T-helper 22 cell (primary cell): ENCODE results near the gene TRIM5.

Experiments
- DNase-seq: peaks from one replicate; pipeline ENCODE4 v3.0.0-alpha.2; 2020; ENCODE audit warnings: low read depth

TRIM5 gene

DNA sequence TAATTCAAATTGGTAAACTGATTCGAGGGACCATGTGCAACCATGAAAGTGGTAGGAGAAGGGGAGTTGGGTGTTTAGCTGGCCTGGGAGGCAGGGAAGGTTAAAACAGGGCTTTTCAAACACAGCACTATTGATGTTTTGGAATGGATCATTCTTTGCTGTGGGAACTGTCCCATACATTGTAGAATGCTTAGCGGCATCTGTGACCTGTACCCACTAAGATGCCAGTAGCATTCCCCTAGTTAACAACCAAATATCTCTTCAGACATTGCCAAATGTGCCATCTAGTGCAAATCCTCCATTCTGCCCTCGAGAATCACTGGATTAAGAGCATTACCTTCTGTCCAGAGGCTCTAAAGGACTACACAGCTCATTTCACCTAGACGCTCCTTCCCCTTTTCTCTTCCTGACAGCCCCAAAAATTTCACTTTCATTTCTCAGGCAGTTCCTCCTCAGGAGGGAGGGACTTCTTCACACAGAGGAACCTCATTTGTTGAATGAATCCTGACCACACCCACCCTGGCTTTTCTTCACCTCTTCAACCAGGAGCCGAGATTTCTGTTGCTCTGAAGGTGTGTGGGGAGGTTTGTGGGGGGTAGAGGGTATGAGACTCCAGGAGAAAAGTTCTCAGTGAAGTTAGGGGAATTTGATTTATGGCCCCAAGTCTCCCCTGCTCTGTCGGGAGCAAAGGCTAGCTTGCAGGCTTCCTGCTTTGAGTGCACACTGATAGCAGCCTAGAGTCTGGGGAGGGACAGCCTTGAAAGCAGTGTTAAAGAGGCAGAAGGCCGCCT, 60.2 kb downstream of the TRIM5 start, which contains the start of gene TRIM34:
TSS of gene TRIM34 (plus strand) at position 513 of the 791 bp plus-strand sequence. CDS start 7,331 bp downstream, outside the sequence.
- peak; percentile 46 for DNase-seq

DNA sequence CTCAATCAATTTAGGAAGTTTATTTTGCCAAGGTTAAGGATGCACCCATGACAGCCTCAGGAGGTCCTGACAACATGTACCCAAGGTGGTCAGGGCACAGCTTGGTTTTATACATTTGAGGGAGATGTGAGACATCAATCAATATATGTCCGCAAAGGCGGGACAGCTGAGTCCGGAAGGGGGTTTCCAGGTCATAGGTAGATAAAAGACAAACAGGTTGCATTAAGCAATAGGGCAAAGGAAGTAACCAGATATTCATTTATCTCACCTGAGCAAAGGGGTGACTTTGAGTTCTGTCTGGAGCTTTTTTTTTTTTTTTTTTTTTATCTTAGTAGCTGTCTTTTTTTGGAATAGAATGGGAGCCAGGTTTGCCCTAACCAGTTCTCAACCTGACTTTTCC, 62.1 kb downstream of the TRIM5 start:
- no peak for DNase-seq

- DNase-seq = no peak
These were observed 63.3 kb downstream of the TRIM5 start for GRCh38 chr11:5621580-5621979.

DNA sequence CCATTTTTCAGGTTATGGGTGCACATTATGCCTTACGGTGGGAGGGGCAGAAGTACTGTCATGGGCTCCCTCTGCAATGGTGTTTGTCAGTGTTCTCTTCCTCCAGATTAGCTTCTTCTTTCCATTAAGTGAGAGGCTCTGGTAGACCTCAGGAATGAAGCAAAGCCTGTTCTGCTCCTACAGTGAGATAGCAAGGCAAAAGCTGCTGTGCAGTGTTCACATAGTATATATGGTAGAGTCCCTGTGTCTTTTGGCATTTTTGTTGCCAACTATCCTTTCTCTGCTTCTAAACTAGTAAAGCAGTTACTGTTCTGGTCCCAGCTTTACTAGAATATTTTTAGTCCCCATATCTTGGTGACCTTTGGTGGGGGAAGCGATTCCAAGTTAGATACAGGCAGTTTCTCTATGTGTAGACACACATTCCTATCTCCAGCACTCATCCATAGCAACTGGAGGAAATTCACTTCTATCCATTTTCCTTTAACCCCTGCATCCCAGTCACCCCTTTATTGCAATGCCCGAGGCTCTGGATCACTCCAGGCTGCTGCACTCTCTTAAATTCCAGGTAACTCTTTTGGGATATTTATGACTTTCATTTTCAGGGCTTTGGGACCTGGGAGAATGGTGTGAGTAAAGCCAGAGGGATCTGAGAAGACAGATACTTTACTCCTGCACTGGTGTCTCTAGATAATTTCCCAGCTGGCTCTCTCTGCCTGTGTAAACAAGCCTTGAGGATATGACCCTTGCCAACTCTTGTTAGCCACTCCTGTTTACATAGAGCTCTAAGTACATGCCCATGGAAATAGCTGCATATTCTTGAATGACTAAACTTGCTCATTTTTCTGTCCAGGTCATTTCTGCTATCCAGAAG, 64.0 kb downstream of the TRIM5 start:
- DNase-seq = no peak

GRCh38 chr11:5618807-5619206, 66.1 kb downstream of the TRIM5 start:
- DNase-seq = no peak
